Thyroid gland (tissue), 4 donors: ENCODE results near the gene CACNA2D3.

ENCODE experiments used
- POLR2A ChIP-seq, 2 donors: fragments of 450-650 bp; IDR thresholded peaks; one replicate each; pipeline ENCODE4 v1.6.1; 2017; ENCODE audit warnings: antibody characterized with exemption in 2 of 2, mild to moderate bottlenecking in 2 of 2, moderate library complexity in 1 of 2
- TF ChIP-seq, protein P1 (sequence below), 6 experiments: fragments of 200-600 bp in 3 of 6; fragments of 450-650 bp in 3 of 6; sonication (generic) in 3 of 6; IDR thresholded peaks; one replicate each; pipeline ENCODE4 v1.5.1; 2016 to 2019; ENCODE audit warnings: antibody characterized with exemption in 6 of 6, mild to moderate bottlenecking in 2 of 6, inconsistent platforms in 1 of 6, moderate library complexity in 1 of 6

DNA sequence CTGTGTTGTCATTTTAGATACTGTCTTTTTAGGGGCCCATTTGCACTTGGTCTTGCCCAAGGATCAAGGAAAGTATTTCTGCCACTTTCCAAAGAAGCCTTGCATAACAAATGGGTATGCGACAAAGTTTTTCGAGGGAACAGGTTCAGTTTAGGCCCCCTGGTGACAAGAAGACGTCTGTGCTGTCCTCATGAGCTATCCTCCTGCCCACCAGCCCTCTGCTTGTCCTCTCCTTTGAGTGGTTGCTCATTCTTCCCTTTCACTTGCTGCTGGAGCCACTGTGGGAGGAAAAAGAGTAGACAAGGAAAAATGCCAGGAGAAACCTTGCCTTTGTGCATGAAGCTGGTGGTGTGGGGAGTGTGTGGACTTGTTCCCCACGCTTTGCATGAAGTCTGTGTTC lies 171.9 kb downstream of the CACNA2D3 start:
- TF ChIP-seq, protein P1, sequence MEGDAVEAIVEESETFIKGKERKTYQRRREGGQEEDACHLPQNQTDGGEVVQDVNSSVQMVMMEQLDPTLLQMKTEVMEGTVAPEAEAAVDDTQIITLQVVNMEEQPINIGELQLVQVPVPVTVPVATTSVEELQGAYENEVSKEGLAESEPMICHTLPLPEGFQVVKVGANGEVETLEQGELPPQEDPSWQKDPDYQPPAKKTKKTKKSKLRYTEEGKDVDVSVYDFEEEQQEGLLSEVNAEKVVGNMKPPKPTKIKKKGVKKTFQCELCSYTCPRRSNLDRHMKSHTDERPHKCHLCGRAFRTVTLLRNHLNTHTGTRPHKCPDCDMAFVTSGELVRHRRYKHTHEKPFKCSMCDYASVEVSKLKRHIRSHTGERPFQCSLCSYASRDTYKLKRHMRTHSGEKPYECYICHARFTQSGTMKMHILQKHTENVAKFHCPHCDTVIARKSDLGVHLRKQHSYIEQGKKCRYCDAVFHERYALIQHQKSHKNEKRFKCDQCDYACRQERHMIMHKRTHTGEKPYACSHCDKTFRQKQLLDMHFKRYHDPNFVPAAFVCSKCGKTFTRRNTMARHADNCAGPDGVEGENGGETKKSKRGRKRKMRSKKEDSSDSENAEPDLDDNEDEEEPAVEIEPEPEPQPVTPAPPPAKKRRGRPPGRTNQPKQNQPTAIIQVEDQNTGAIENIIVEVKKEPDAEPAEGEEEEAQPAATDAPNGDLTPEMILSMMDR (IDR thresholded peaks at IDR 0.05) = no peak
- TF ChIP-seq POLR2A (IDR thresholded peaks at IDR 0.05) = no peak
